ENCODE measurements around the gene PRDM5. TPM values are rescaled to one million over a fixed set of nuclear protein-coding genes. Genes with fewer than 3 reads are reported as not detected.
"Not testable (repeated sequence)": the region's sequence is repeated elsewhere in the genome, so short reads cannot be mapped to it uniquely, and the experiment has no call there.

Gene PRDM5
- total and polyA plus RNA-seq, 9 donors, result 8.8 to 25.3 (median 10.2) TPM

DNA sequence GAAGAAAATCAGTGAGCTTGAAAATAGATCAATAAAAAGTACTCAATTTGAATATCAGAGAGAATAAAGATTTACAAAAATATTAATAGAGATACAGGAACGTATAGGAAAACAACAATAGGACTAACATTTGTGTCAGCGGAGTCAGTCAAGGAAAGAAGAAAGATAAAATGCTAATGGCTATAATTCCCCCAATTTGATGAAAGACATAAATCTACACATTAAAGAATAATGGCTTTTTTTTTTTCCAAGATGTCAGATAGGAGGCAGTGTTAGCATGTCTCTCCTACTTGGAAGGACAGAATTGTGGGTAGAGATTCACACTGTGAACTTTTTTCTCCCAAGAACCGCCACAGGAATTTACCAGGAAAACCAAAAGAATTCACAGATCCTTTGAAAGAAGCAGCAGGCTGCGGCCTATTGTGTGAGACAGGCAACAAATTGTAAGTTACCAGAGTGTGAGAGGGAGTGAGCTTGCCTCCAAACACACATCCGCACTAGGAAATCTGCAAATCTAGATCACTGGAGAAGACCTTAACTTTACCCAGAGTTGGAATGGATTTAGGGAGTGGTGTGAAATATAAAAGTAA lies 249.9 kb downstream of the PRDM5 start:
- no peak for DNase-seq
- peaks cover 4% of the 10 kb centered on the region for H3K4me1 ChIP-seq (ENCODE audit: control insufficient read depth, insufficient read depth, low read length)
- no peak overlapping the region for H3K4me3 ChIP-seq (ENCODE audit: low read length)
- H3K27me3 ChIP-seq (ENCODE audit: control insufficient read depth, insufficient read depth, low read length), result no peaks in the 10 kb centered on the region
- H3K27ac ChIP-seq (ENCODE audit: low read length), result no peak overlapping the region
- H3K9me3 ChIP-seq (replicated peaks; ENCODE audit: control insufficient read depth, low read depth, low read length), result peaks cover 23% of the 10 kb centered on the region
- H3K36me3 ChIP-seq (ENCODE audit: control insufficient read depth, insufficient read depth, low read length), result peaks cover 6% of the 10 kb centered on the region
- WGBS (ENCODE audit: insufficient coverage), result no CpG with 5 or more reads among the region's 5 CpGs

DNA sequence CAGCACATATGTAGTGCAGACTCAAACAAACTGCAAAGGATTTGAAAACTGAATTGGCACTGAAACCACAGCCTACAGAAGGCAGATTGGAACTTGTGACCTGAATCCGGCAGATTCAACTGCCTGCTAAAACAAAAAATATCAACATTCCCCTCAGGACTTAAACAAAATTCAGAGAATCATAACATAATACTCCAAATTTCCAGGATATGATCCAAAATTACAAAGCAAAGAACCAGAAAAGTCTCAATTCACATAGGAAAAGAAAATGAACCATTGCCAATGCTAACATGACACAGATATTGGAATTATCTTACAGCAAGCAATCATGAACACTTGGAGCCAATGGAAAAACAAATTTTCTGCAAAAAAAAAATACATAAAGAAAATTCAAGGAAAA lies 250.4 kb downstream of the PRDM5 start:
- WGBS (ENCODE audit: insufficient coverage), result no CpG with 5 or more reads among the region's 1 CpG
- no peaks in the 10 kb centered on the region for H3K27me3 ChIP-seq (ENCODE audit: control insufficient read depth, insufficient read depth, low read length)
- DNase-seq, result peak; percentile 92
- H3K4me1 ChIP-seq (ENCODE audit: control insufficient read depth, insufficient read depth, low read length), result peaks cover 4% of the 10 kb centered on the region
- peaks cover 23% of the 10 kb centered on the region for H3K9me3 ChIP-seq (replicated peaks; ENCODE audit: control insufficient read depth, low read depth, low read length)
- peaks cover 6% of the 10 kb centered on the region for H3K36me3 ChIP-seq (ENCODE audit: control insufficient read depth, insufficient read depth, low read length)
- H3K4me3 ChIP-seq (ENCODE audit: low read length), result no peak overlapping the region
- H3K27ac ChIP-seq (ENCODE audit: low read length), result peak overlapping the region; percentile 57

DNA sequence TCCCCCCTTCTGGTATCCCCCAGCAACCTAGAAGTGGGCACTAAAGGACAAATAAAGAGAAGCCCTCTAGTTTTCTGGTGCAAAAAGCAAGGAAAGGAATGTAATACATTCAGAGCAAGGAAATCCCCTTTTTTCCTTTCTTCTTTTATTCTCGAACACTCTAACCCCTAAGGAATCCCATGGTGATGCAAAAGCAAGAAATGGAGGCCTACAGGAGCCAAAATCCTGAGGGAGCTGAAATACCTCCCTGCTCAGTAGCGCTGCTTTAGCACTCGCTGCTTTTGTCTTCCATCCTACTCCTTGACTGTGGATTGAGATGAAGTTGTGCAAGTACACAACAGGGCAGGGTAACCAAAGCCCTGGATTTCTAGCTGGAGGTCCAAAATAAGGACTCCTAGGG lies 251.0 kb downstream of the PRDM5 start:
- peak; percentile 35 for DNase-seq
- WGBS (ENCODE audit: insufficient coverage), result 60% methylated on average over 1 of the region's 3 CpGs
- H3K36me3 ChIP-seq (ENCODE audit: control insufficient read depth, insufficient read depth, low read length), result peaks cover 6% of the 10 kb centered on the region

DNA sequence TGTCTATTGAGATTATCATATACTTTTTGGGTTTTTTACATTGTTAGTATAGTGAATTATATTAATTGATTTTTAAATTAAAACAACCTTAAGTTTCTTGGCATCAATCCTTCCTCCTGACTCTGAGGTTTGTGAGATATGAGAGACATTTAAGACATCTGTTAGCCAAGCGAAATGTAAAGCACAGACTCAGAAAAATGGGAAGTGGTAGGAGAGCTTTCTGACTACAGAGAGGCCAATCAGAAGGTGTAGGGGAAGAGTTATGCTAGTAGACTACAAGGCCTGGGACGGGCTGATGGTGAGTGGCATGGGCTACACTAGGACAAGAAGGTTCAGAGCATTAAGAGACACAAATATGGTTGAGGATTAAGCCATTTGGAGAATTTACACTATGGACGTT lies 255.4 kb downstream of the PRDM5 start:
- 93% methylated on average over 2 of the region's 3 CpGs for WGBS (ENCODE audit: insufficient coverage)

More for the DNA sequence above, 251.0 kb downstream of the PRDM5 start:
- H3K27me3 ChIP-seq (ENCODE audit: control insufficient read depth, insufficient read depth, low read length), result no peaks in the 10 kb centered on the region
- H3K4me1 ChIP-seq (ENCODE audit: control insufficient read depth, insufficient read depth, low read length), result peaks cover 4% of the 10 kb centered on the region
- peak overlapping the region; percentile 57 for H3K27ac ChIP-seq (ENCODE audit: low read length)
- peaks cover 23% of the 10 kb centered on the region for H3K9me3 ChIP-seq (replicated peaks; ENCODE audit: control insufficient read depth, low read depth, low read length)
- no peak overlapping the region for H3K4me3 ChIP-seq (ENCODE audit: low read length)

DNA sequence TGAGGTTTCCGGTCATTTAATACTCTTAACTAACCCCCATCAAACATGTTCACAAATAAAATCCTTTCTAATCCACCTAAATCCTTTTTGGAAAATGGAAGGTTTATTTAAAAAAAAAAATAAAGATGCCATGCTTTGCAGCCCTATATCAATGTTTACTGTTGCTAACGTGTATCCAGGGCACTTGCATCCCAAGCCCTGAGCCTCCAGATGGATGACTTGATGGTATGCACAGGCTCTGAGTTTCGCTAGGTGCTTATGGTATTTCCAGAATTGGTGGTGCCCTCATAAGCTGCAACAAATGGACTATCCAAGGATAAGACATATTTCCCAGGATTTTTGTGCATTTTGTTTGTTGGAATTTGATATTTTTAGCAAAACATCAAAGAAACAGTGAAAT lies 257.7 kb downstream of the PRDM5 start:
- Histone ChIP-seq H3K27me3 (ENCODE audit: control insufficient read depth, insufficient read depth, low read length) (no peaks in the 10 kb centered on the region), H3K4me1 (ENCODE audit: control insufficient read depth, insufficient read depth, low read length) (no peaks in the 10 kb centered on the region), H3K9me3 (replicated peaks; ENCODE audit: control insufficient read depth, low read depth, low read length) (no peaks in the 10 kb centered on the region), H3K27ac (ENCODE audit: low read length) (no peak overlapping the region), H3K4me3 (ENCODE audit: low read length) (no peak overlapping the region), H3K36me3 (ENCODE audit: control insufficient read depth, insufficient read depth, low read length) (no peaks in the 10 kb centered on the region)
- WGBS (ENCODE audit: insufficient coverage), result 40% methylated on average over 1 of the region's 3 CpGs
- no peak for DNase-seq

More for the DNA sequence above, 255.4 kb downstream of the PRDM5 start:
- Histone ChIP-seq H3K4me1 (ENCODE audit: control insufficient read depth, insufficient read depth, low read length) (peaks cover 4% of the 10 kb centered on the region), H3K4me3 (ENCODE audit: low read length) (no peak overlapping the region), H3K9me3 (replicated peaks; ENCODE audit: control insufficient read depth, low read depth, low read length) (peaks cover 4% of the 10 kb centered on the region), H3K36me3 (ENCODE audit: control insufficient read depth, insufficient read depth, low read length) (no peaks in the 10 kb centered on the region), H3K27me3 (ENCODE audit: control insufficient read depth, insufficient read depth, low read length) (no peaks in the 10 kb centered on the region), H3K27ac (ENCODE audit: low read length) (no peak overlapping the region)
- no peak for DNase-seq

DNA sequence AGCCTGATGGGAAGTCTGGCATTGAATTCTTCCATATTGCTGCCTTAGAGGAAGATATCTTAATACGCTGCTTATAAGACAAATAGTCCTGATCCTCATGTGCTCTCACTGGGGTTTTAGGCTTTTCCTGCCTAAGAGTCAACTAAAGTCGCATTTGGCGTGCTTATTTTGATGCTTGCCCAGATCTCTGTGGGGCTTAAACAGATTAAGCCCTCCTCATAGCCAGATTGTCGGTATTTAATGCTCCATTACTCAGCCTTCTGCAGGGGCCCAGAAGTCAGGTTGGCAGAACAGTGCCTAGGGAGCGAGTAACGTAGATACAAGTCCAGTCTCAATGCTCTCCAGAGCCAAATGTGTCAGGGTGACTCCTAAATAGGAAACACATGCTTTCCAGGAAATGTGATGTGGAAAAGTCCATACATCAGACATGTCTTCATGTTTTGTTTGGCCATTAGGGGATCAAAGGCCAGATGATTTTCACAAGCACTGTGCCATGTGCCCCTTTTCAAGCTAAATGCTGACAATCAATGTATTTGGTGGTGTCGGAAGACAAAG lies 262.8 kb downstream of the PRDM5 start:
- Histone ChIP-seq H3K27ac (ENCODE audit: low read length) (no peak overlapping the region), H3K27me3 (ENCODE audit: control insufficient read depth, insufficient read depth, low read length) (no peaks in the 10 kb centered on the region), H3K36me3 (ENCODE audit: control insufficient read depth, insufficient read depth, low read length) (no peaks in the 10 kb centered on the region), H3K4me1 (ENCODE audit: control insufficient read depth, insufficient read depth, low read length) (no peaks in the 10 kb centered on the region), H3K9me3 (replicated peaks; ENCODE audit: control insufficient read depth, low read depth, low read length) (no peaks in the 10 kb centered on the region), H3K4me3 (ENCODE audit: low read length) (no peak overlapping the region)
- peak; percentile 14 for DNase-seq
- 47% methylated on average over 6 of the region's 7 CpGs for WGBS (ENCODE audit: insufficient coverage)

DNA sequence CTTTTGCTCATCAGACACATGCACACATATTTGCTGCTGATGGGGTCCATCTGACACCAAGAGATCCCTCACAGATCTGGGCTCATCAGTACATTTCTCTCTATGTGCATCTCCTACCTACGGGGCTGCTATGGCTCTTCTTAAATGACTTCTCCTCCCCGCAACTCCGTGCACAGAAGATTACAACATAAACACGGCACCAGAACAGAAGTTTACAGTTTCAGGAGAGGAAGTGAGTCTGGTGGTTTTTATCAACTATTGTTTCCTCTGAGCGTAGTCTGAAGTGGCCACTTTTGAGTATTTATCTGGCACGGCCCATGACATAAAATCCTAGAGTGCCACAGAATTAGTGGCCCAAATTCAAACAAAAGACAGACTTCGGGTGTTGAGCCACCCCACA lies 263.8 kb downstream of the PRDM5 start:
- WGBS (ENCODE audit: insufficient coverage), result no CpG with 5 or more reads among the region's 7 CpGs
- no peak overlapping the region for H3K27ac ChIP-seq (ENCODE audit: low read length)
- H3K27me3 ChIP-seq (ENCODE audit: control insufficient read depth, insufficient read depth, low read length), result no peaks in the 10 kb centered on the region
- H3K4me3 ChIP-seq (ENCODE audit: low read length), result no peak overlapping the region
- DNase-seq, result no peak
- no peaks in the 10 kb centered on the region for H3K36me3 ChIP-seq (ENCODE audit: control insufficient read depth, insufficient read depth, low read length)
- no peaks in the 10 kb centered on the region for H3K4me1 ChIP-seq (ENCODE audit: control insufficient read depth, insufficient read depth, low read length)
- no peaks in the 10 kb centered on the region for H3K9me3 ChIP-seq (replicated peaks; ENCODE audit: control insufficient read depth, low read depth, low read length)

DNA sequence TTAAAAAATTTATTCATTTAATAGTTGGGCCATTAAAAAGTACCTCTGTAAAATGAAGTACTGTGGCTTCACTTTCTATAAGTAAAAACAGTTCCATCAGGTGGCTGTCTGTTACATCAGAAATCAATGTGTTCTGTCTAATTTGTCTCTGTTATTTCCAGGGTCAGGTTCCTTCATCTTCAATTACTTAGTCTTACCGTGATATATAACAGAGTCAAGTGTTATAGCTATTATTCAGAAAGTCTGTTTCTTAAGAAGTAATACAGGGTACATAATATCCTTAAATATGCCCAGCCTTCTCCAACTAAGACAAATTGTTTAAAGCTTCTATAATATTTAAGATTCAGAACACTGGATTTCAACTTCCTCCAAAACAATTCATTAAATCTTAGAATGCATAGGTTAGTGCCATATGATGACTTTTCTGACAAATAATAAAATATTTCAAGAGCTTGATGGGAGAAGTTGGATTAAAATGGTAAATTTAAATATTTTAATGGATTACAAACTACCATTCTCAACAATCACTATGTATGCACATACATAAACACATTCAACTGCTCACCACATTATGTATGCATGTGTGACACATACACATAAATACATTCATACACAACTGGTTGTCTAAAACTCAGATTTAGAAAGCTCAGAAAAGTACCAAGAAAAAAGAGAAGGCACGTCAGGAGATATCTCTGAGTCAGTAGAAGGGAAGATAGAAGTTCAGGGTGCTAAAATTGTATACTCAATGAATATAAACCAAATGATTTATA lies 268.5 kb downstream of the PRDM5 start:
- no peak for DNase-seq
- Histone ChIP-seq H3K27ac (ENCODE audit: low read length) (no peak overlapping the region), H3K9me3 (replicated peaks; ENCODE audit: control insufficient read depth, low read depth, low read length) (no peaks in the 10 kb centered on the region), H3K27me3 (ENCODE audit: control insufficient read depth, insufficient read depth, low read length) (no peaks in the 10 kb centered on the region), H3K4me3 (ENCODE audit: low read length) (no peak overlapping the region), H3K4me1 (ENCODE audit: control insufficient read depth, insufficient read depth, low read length) (no peaks in the 10 kb centered on the region), H3K36me3 (ENCODE audit: control insufficient read depth, insufficient read depth, low read length) (no peaks in the 10 kb centered on the region)
- WGBS (ENCODE audit: insufficient coverage), result no CpG with 5 or more reads among the region's 2 CpGs

DNA sequence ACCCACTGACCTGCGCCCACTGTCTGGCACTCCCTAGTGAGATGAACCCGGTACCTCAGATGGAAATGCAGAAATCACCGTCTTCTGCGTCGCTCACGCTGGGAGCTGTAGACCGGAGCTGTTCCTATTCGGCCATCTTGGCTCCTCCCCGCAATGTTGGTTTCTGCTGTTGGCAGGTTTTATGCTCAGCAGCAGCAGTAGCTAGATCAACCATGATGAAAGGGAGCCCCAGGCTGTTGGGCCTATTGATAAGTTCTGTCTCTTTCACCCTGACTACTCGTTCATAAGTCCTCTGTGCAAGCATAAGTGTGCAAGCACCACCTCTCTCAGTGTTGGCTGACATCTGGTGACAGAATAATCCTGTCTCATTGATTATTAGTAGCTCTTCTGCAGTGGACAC lies 274.2 kb downstream of the PRDM5 start:
- not testable (repeated sequence) for H3K36me3 ChIP-seq (ENCODE audit: control insufficient read depth, insufficient read depth, low read length); H3K27ac ChIP-seq (ENCODE audit: low read length); H3K27me3 ChIP-seq (ENCODE audit: control insufficient read depth, insufficient read depth, low read length); DNase-seq; H3K4me3 ChIP-seq (ENCODE audit: low read length); H3K4me1 ChIP-seq (ENCODE audit: control insufficient read depth, insufficient read depth, low read length); H3K9me3 ChIP-seq (replicated peaks; ENCODE audit: control insufficient read depth, low read depth, low read length)
- 100% methylated on average over 5 of the region's 10 CpGs for WGBS (ENCODE audit: insufficient coverage)

Data from muscle of leg (tissue), 11 donors.